Activated naive CD8-positive, alpha-beta T cell treated with anti-CD3 and anti-CD28 coated beads, Interleukin-2, amount 50 U/mL, for 24 hours (primary cell): ENCODE results near the gene EIF1AD.
"Not testable (repeated sequence)": the region's sequence is repeated elsewhere in the genome, so short reads cannot be mapped to it uniquely, and the experiment has no call there.

ENCODE experiments used
- ATAC-seq: fragments of 150-1000 bp; cut with Tn5 transposase; one replicate; pipeline ENCODE4 v1.10.0; 2021
- DNase-seq: peaks from one replicate; pipeline ENCODE4 v3.0.0; 2021
- H3K27ac Mint-ChIP-seq: one replicate; pipeline ENCODE4 v1.8.0; 2021; ENCODE audit warnings: mild to moderate bottlenecking, mixed read lengths
- H3K27me3 Mint-ChIP-seq: one replicate; pipeline ENCODE4 v1.8.0; 2021; ENCODE audit warnings: mixed read lengths
- H3K36me3 Mint-ChIP-seq: one replicate; pipeline ENCODE4 v1.8.0; 2021; ENCODE audit warnings: low read depth, mixed read lengths
- H3K4me1 Mint-ChIP-seq: one replicate; pipeline ENCODE4 v1.8.0; 2021; ENCODE audit warnings: mixed read lengths
- H3K4me3 Mint-ChIP-seq: one replicate; pipeline ENCODE4 v1.8.0; 2021; ENCODE audit warnings: mild to moderate bottlenecking, moderate library complexity, mixed read lengths
- H3K9me3 Mint-ChIP-seq: one replicate; pipeline ENCODE4 v1.8.0; 2021; ENCODE audit warnings: mixed read lengths

The EIF1AD gene

DNA sequence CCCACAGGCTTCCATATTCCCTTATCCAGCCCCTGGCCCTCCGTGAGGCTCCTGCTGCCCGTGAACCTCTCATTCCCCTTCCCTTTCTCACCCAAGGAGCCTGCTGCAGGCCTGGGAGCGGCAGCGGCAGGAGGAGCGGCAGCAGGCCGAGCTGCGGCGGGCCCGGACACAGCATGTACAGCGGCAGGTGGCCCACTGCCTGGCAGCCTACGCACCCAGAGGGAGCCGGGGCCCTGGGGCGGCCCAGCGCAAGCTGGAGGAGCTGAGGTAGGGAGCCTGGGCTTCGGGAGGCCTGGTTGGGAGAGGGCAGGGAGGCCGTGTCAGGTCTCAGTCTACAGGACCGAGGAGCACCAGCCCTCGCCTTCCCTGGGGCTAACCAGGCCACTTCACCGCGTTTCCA is 48.5 kb downstream of the EIF1AD start:
- Mint-ChIP-seq H3K27me3 (no peaks in the 10 kb centered on the region), H3K27ac (no peak overlapping the region), H3K4me3 (no peak overlapping the region), H3K36me3 (no peaks in the 10 kb centered on the region), H3K9me3 (no peaks in the 10 kb centered on the region), H3K4me1 (peaks cover 19% of the 10 kb centered on the region)
- no peak for ATAC-seq
- DNase-seq = no peak

DNA sequence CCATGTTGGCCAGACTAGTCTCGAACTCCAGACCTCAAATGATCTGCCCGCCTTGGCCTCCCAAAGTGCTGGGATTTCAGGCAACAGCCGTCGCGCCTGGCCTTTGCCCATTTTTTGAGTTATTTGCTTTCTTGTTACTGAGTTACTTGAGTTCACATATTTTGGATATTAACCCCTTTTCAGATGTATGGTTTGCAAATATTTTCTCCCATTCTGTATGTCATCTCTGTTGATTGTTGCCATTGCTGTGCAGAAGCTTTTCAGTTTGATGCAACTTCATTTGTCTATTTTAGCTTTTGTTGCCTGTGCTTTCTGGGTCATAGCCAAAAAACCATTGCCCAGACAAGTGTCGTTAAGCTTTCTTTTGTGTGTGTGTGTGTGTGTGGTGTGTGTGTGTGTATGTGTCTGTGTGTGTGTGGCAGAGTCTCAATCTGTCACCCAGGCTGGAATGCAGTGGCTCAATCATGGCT is 49.9 kb downstream of the EIF1AD start:
- H3K4me1 Mint-ChIP-seq = peaks cover 9% of the 10 kb centered on the region
- no peak for DNase-seq
- H3K36me3 Mint-ChIP-seq = no peaks in the 10 kb centered on the region
- ATAC-seq = no peak
- no peak overlapping the region for H3K4me3 Mint-ChIP-seq
- peaks cover 2% of the 10 kb centered on the region for H3K27me3 Mint-ChIP-seq
- H3K27ac Mint-ChIP-seq = no peak overlapping the region
- H3K9me3 Mint-ChIP-seq = no peaks in the 10 kb centered on the region

DNA sequence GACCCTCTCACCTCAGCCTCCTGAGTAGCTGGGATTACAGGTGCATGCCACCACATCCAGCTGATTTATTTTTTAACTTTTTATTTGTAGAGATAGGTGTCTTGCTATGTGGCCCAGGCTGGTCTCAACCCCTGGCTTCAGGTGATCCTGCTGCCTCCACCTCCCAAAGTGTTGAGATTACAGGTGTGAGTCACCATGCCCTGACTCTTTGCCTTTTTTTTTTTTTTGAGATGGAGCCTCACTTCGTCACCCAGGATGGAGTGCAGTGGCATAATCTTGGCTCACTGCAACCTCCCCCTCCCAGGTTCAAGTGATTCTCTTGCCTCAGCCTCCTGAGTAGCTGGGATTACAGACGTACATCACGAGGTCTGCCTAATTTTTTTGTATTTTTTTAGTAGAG is 50.3 kb downstream of the EIF1AD start:
- not testable (repeated sequence) for ATAC-seq, H3K9me3 Mint-ChIP-seq, H3K27me3 Mint-ChIP-seq, H3K4me3 Mint-ChIP-seq, DNase-seq, H3K36me3 Mint-ChIP-seq, H3K27ac Mint-ChIP-seq, H3K4me1 Mint-ChIP-seq

DNA sequence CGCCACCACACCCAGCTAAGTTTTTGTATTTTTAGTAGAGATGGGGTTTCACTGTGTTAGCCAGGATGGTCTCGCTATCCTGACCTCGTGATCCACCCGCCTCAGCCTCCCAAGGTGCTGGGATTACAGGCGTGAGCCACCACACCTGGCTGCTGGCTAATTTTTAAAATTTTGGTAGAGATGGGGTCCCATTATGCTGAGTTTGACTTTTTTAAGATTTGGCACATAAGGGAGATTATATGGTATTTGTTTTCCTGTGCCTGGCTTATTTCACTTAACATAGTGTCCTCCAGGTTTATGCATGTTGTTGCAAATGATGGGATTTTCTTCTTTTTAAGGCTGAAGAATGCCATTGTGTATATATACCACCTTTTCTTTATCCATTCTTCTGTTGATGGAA is 51.2 kb downstream of the EIF1AD start:
- H3K27ac Mint-ChIP-seq, DNase-seq, H3K27me3 Mint-ChIP-seq, H3K4me3 Mint-ChIP-seq, H3K36me3 Mint-ChIP-seq, H3K4me1 Mint-ChIP-seq, H3K9me3 Mint-ChIP-seq, ATAC-seq: not testable (repeated sequence)

DNA sequence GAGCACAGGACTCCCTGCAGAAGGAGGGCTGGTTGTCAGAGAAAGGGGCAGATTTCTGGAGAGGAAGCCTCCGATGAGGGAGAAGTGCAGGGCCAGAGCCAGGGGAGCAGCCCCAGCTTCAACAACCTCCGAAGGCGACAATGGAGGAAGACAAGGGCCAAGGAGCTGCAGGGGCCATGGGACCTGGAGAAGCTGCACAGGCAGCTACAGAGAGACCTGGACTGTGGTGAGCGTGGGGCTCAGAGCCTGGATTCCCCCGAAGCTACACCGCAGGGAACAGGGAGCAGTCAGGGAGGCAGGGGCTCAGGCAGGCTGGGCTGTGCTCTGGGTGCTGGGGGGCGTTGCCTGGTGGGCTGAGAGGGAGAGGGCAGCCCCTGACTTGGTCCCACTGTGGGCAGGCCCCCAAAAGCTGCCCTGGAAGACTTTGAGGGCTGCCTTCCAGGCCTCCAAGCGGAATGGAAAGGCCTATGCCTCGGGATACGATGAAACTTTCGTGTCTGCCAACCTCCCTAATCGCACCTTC is 54.3 kb downstream of the EIF1AD start:
- DNase-seq (no peak), ATAC-seq (no peak)
- H3K36me3 Mint-ChIP-seq = no peaks in the 10 kb centered on the region
- no peak overlapping the region for H3K4me3 Mint-ChIP-seq
- H3K27me3 Mint-ChIP-seq = peaks cover 2% of the 10 kb centered on the region
- no peaks in the 10 kb centered on the region for H3K4me1 Mint-ChIP-seq
- H3K9me3 Mint-ChIP-seq = no peaks in the 10 kb centered on the region
- no peak overlapping the region for H3K27ac Mint-ChIP-seq

DNA sequence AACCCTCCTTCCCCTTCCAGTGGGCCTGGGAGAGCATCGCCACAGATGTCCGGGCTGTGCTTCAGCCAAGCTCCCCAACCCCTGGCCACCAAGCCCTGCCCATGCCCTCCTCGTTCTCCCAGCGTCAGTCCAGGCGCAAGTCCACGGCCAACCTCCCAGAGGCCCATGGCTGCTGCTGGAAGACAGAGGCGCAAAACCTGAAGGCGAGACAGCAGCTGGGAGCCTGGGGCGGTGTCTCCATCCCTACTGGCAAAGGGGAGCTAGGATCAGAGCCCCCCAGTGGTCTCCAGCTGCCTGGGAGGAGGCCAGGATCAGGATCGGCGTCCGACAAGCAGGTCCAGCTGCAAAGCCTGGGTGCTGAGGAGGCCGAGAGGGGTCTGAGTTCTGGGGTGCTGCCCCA is 54.8 kb downstream of the EIF1AD start:
- peaks cover 2% of the 10 kb centered on the region for H3K27me3 Mint-ChIP-seq
- H3K4me1 Mint-ChIP-seq = no peaks in the 10 kb centered on the region
- H3K4me3 Mint-ChIP-seq = no peak overlapping the region
- DNase-seq (no peak), ATAC-seq (no peak)
- H3K36me3 Mint-ChIP-seq = no peaks in the 10 kb centered on the region
- no peaks in the 10 kb centered on the region for H3K9me3 Mint-ChIP-seq
- H3K27ac Mint-ChIP-seq = no peak overlapping the region

DNA sequence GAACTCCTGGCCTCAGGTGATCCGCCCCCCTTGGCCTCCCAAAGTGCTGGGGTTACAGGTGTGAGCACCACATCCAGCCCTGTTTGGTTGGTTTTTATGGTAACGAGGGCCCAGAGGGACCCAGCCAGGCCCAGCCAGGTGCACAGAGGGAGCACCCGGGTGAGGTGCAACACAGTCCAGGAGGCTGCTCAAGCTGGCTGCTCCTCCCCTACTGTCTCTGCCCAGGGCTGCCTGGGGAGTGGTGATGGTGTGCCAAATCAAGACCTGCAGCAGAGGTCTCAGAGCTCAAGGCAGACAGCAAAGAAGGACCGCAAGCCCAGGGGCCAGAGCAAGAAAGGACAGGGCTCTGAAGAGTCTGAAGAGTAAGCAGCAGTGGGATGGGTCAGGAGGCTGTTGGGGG is 55.3 kb downstream of the EIF1AD start:
- H3K9me3 Mint-ChIP-seq = no peaks in the 10 kb centered on the region
- no peak for ATAC-seq

More for the DNA sequence above, 55.3 kb downstream of the EIF1AD start:
- Mint-ChIP-seq H3K36me3 (no peaks in the 10 kb centered on the region), H3K27ac (no peak overlapping the region), H3K4me3 (no peak overlapping the region), H3K4me1 (peaks cover under 1% of the 10 kb centered on the region), H3K27me3 (peaks cover 2% of the 10 kb centered on the region)
- DNase-seq = no peak
